CD4-positive, alpha-beta T cell (primary cell): ENCODE results near the gene MEI4. TPM values are rescaled to one million over a fixed set of nuclear protein-coding genes. Genes with fewer than 3 reads are reported as not detected.
"Not testable (repeated sequence)": the region's sequence is repeated elsewhere in the genome, so short reads cannot be mapped to it uniquely, and the experiment has no call there.

Source experiments
- ATAC-seq: fragments of 200-7000 bp; cut with Tn5 transposase; one replicate; pipeline ENCODE4 v1.10.0; 2022; ENCODE audit warnings: mild to moderate bottlenecking; ENCODE audit not compliant: poor library complexity
- CTCF ChIA-PET: fragments of 350-600 bp; sonication (Branson Sonifier 250); formaldehyde crosslinking; loops from one replicate; lab custom pipeline; 2021; ENCODE audit warnings: antibody characterized with exemption, inconsistent platforms; lab: Charles Lee
- POLR2A ChIA-PET: fragments of 350-600 bp; sonication (Branson Sonifier 250); formaldehyde crosslinking; loops from one replicate; lab custom pipeline; 2021; ENCODE audit warnings: antibody characterized with exemption, inconsistent platforms; lab: Charles Lee
- DNase-seq, 14 experiments: peaks; one replicate each; pipeline ENCODE4 v3.0.0-alpha.2; 2013 to 2020; ENCODE audit warnings: mixed read lengths in 2 of 14
- H3K27ac ChIP-seq, 2 donors: one replicate each; pipeline versions ENCODE4 v1.5.1 to v1.7.0; 2013; ENCODE audit warnings: low read length in 2 of 2, low read depth in 1 of 2, mild to moderate bottlenecking in 1 of 2
- H3K27me3 ChIP-seq, 2 experiments: 1 replicate in 1 of 2; 2 replicates in 1 of 2; pipeline versions ENCODE4 v1.6.1 to v1.7.0; 2013; ENCODE audit warnings: low read length in 2 of 2, control low read depth in 1 of 2, mild to moderate bottlenecking in 1 of 2, moderate library complexity in 1 of 2; ENCODE audit not compliant: insufficient read depth in 2 of 2, control insufficient read depth in 1 of 2
- H3K36me3 ChIP-seq: one replicate; pipeline ENCODE4 v1.6.1; 2013; ENCODE audit warnings: low read length, control low read depth; ENCODE audit not compliant: insufficient read depth
- H3K4me1 ChIP-seq: one replicate; pipeline ENCODE4 v1.6.1; 2013; ENCODE audit warnings: low read length, control low read depth; ENCODE audit not compliant: insufficient read depth
- H3K4me3 ChIP-seq: one replicate; pipeline ENCODE4 v1.5.1; 2013; ENCODE audit warnings: mild to moderate bottlenecking, low read length, moderate library complexity
- H3K9me3 ChIP-seq, 2 experiments: 1 replicate in 1 of 2; 2 replicates in 1 of 2; pipeline versions ENCODE4 v1.6.1 to v1.7.0; 2013; ENCODE audit warnings: low read length in 2 of 2, mild to moderate bottlenecking in 2 of 2, control low read depth in 1 of 2, moderate library complexity in 1 of 2; ENCODE audit not compliant: control insufficient read depth in 1 of 2, insufficient read depth in 1 of 2
- H3K27ac Mint-ChIP-seq: one replicate; pipeline ENCODE4 v1.8.0; 2020; ENCODE audit warnings: mixed read lengths
- H3K27me3 Mint-ChIP-seq: one replicate; pipeline ENCODE4 v1.8.0; 2021; ENCODE audit warnings: mixed read lengths
- H3K36me3 Mint-ChIP-seq: one replicate; pipeline ENCODE4 v1.8.0; 2021; ENCODE audit warnings: low read depth, mixed read lengths
- H3K4me1 Mint-ChIP-seq: one replicate; pipeline ENCODE4 v1.8.0; 2021; ENCODE audit warnings: low read depth, mixed read lengths
- H3K4me3 Mint-ChIP-seq: one replicate; pipeline ENCODE4 v1.8.0; 2020; ENCODE audit warnings: mild to moderate bottlenecking, mixed read lengths
- H3K9me3 Mint-ChIP-seq: one replicate; pipeline ENCODE4 v1.8.0; 2020; ENCODE audit warnings: mixed read lengths
- CTCF ChIP-seq: fragments of 200-600 bp; IDR thresholded peaks from one replicate; pipeline ENCODE4 v1.8.0; 2022; ENCODE audit warnings: antibody characterized with exemption, mild to moderate bottlenecking
- intact Hi-C, 2 experiments: fragments of 100-400 bp; cut with DNase I in 1 of 2; cut with micrococcal nuclease in 1 of 2; formaldehyde crosslinking; loops; one replicate each; pipeline versions ENCODE4 v1.15.1 to v1.9.0; 2023 to 2025; cut with DNase I, micrococcal nuclease
- total RNA-seq, 174 experiments: library from RNA in 2 of 174; stranded (reverse) in 2 of 174; gene quantifications; one replicate each; pipeline ENCODE4 v1.2.3 and lab custom pipeline; 2021 to 2026

MEI4 gene
- total RNA-seq, 2 experiments from 2014 or later = not detected

GRCh38 chr6:77822265-77822664 lies 169.4 kb downstream of the MEI4 start:
- Mint-ChIP-seq H3K27ac (no peak overlapping the region), H3K9me3 (peaks cover 4% of the 10 kb centered on the region), H3K4me3 (no peak overlapping the region), H3K4me1 (no peaks in the 10 kb centered on the region), H3K27me3 (no peaks in the 10 kb centered on the region), H3K36me3 (no peaks in the 10 kb centered on the region)
- CTCF ChIA-PET = no interaction called here
- DNase-seq (no peak), ATAC-seq (no peak)
- POLR2A ChIA-PET = no interaction called here
- peaks cover 0 to 8% of the 10 kb centered on the region in 2 experiments for H3K9me3 ChIP-seq
- H3K4me1 ChIP-seq = no peaks in the 10 kb centered on the region
- no peak for TF ChIP-seq CTCF
- H3K4me3 ChIP-seq = no peak overlapping the region
- H3K27me3 ChIP-seq = no peaks in the 10 kb centered on the region
- intact Hi-C loops = no loop called here
- no peak overlapping the region for H3K27ac ChIP-seq
- H3K36me3 ChIP-seq = no peaks in the 10 kb centered on the region

- H3K9me3 Mint-ChIP-seq = peaks cover 9% of the 10 kb centered on the region
- Histone ChIP-seq H3K27me3 (no peaks in the 10 kb centered on the region), H3K4me3 (no peak overlapping the region), H3K36me3 (no peaks in the 10 kb centered on the region), H3K4me1 (no peaks in the 10 kb centered on the region), H3K9me3 (peaks cover 0 to 6% of the 10 kb centered on the region in 2 experiments), H3K27ac (no peak overlapping the region)
- H3K36me3 Mint-ChIP-seq = no peaks in the 10 kb centered on the region
- DNase-seq (no peak), ATAC-seq (no peak)
- H3K27me3 Mint-ChIP-seq = no peaks in the 10 kb centered on the region
- ChIA-PET POLR2A (no interaction called here), CTCF (no interaction called here)
- no peak overlapping the region for H3K27ac Mint-ChIP-seq
- no peak overlapping the region for H3K4me3 Mint-ChIP-seq
- no peaks in the 10 kb centered on the region for H3K4me1 Mint-ChIP-seq
- no peak for TF ChIP-seq CTCF
- intact Hi-C loops = no loop called here
These were observed 172.4 kb downstream of the MEI4 start for GRCh38 chr6:77825204-77825603.

- no peaks in the 10 kb centered on the region for H3K27me3 ChIP-seq
- no peaks in the 10 kb centered on the region for H3K36me3 ChIP-seq
- Mint-ChIP-seq H3K27ac (no peak overlapping the region), H3K4me1 (no peaks in the 10 kb centered on the region), H3K4me3 (no peak overlapping the region), H3K36me3 (no peaks in the 10 kb centered on the region), H3K9me3 (peaks cover 6% of the 10 kb centered on the region), H3K27me3 (no peaks in the 10 kb centered on the region)
- ATAC-seq (no peak), DNase-seq (no peak)
- POLR2A ChIA-PET = no interaction called here
- H3K4me3 ChIP-seq = no peak overlapping the region
- intact Hi-C loops = no loop called here
- H3K27ac ChIP-seq = no peak overlapping the region
- peaks cover 0 to 3% of the 10 kb centered on the region in 2 experiments for H3K9me3 ChIP-seq
- no peaks in the 10 kb centered on the region for H3K4me1 ChIP-seq
- TF ChIP-seq CTCF = no peak
- CTCF ChIA-PET = no interaction called here
These were observed 176.9 kb downstream of the MEI4 start for GRCh38 chr6:77829736-77830135.

GRCh38 chr6:77833749-77834148 lies 180.9 kb downstream of the MEI4 start:
- DNase-seq, H3K27me3 Mint-ChIP-seq, CTCF ChIA-PET, H3K4me3 ChIP-seq, H3K27me3 ChIP-seq, ATAC-seq, H3K9me3 Mint-ChIP-seq, H3K4me1 Mint-ChIP-seq, H3K27ac ChIP-seq, H3K4me1 ChIP-seq, H3K4me3 Mint-ChIP-seq, H3K36me3 Mint-ChIP-seq, intact Hi-C loops, POLR2A ChIA-PET, H3K9me3 ChIP-seq, H3K36me3 ChIP-seq, H3K27ac Mint-ChIP-seq: not testable (repeated sequence)
